Measurements from ENCODE around the gene GABRB2.

GABRB2 gene

GRCh38 chr5:161481922-161482321 is 64.6 kb downstream of the GABRB2 start:
- FAIRE-seq = no peak
- no peak for TF ChIP-seq CTCF (IDR thresholded peaks at IDR 0.05; ENCODE audit: insufficient read depth, missing control alignments)
- DNase-seq (ENCODE audit: insufficient read length, low spot score) = no peak

- TF ChIP-seq CTCF (IDR thresholded peaks at IDR 0.05; ENCODE audit: insufficient read depth, missing control alignments) = no peak
- DNase-seq (ENCODE audit: insufficient read length, low spot score) (no peak), FAIRE-seq (no peak)
Observed at GRCh38 chr5:161471211-161471950, 75.1 kb downstream of the GABRB2 start.

- FAIRE-seq (no peak), DNase-seq (ENCODE audit: insufficient read length, low spot score) (no peak)
- TF ChIP-seq CTCF (IDR thresholded peaks at IDR 0.05; ENCODE audit: insufficient read depth, missing control alignments) = no peak
Observed at GRCh38 chr5:161467703-161468102, 78.8 kb downstream of the GABRB2 start.

- no peak for TF ChIP-seq CTCF (IDR thresholded peaks at IDR 0.05; ENCODE audit: insufficient read depth, missing control alignments)
- FAIRE-seq (no peak), DNase-seq (ENCODE audit: insufficient read length, low spot score) (no peak)
Observed at GRCh38 chr5:161460741-161461140, 85.8 kb downstream of the GABRB2 start.

- DNase-seq (ENCODE audit: insufficient read length, low spot score) (no peak), FAIRE-seq (no peak)
- no peak for TF ChIP-seq CTCF (IDR thresholded peaks at IDR 0.05; ENCODE audit: insufficient read depth, missing control alignments)
Observed at GRCh38 chr5:161446655-161447054, 99.9 kb downstream of the GABRB2 start.

- no peak for FAIRE-seq
- no peak for DNase-seq (ENCODE audit: insufficient read length, low spot score)
- no peak for TF ChIP-seq CTCF (IDR thresholded peaks at IDR 0.05; ENCODE audit: insufficient read depth, missing control alignments)
Observed at GRCh38 chr5:161442471-161442870, 104.1 kb downstream of the GABRB2 start.

GRCh38 chr5:161432798-161433197 is 113.7 kb downstream of the GABRB2 start:
- FAIRE-seq = no peak
- no peak for DNase-seq (ENCODE audit: insufficient read length, low spot score)
- no peak for TF ChIP-seq CTCF (IDR thresholded peaks at IDR 0.05; ENCODE audit: insufficient read depth, missing control alignments)
